GM18499 (cell line): ENCODE results near the gene YTHDC1.

Experiments
- ATAC-seq: cut with Tn5 transposase; IDR thresholded peaks from one replicate; pipeline ENCODE4 v1.9.1; 2021; ENCODE audit warnings: moderate number of reproducible peaks; ENCODE audit not compliant: insufficient read depth, unreplicated experiment

YTHDC1 gene

GRCh38 chr4:68360231-68360968 lies 10.5 kb upstream of the YTHDC1 start:
- no peak for ATAC-seq

DNA sequence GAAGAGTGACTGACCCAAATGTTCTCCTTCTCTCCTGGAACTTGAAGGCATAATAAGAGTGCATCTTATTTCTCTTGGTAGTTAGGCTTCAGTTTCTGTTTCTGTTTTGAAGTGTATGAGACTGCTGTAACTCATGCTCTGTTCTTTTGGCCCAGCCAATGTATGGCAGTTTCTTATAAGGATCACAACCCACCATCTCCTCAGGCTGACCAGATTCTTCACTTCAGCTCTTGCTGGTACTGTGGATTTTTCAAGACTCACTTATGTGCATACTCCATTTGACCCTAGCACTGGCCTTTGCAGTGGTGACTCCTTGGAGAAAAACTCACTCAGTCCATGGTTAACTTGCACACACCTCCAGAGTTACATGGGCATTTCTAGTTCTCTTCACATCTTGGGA lies 9.6 kb upstream of the YTHDC1 start:
- ATAC-seq: peak; percentile 88

DNA sequence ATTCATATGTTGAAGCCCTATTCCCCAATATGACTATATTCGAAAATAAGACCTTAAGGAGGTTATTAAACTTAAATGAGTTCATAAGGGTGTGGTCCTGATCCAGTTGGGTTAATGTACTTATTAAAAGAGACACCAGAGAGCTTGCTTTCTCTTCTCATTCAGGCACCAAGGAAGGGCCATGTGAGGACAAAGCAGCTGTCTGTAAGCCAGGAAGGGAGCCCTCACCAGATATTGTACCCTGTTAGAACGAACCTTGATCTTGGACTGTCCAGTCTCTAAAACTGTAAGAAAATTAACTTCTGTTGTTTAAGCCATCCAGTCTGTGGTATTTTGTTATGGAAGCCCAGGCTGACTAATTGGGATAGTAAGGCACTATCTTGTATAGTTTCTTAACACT lies 9.1 kb upstream of the YTHDC1 start:
- ATAC-seq: no peak

DNA sequence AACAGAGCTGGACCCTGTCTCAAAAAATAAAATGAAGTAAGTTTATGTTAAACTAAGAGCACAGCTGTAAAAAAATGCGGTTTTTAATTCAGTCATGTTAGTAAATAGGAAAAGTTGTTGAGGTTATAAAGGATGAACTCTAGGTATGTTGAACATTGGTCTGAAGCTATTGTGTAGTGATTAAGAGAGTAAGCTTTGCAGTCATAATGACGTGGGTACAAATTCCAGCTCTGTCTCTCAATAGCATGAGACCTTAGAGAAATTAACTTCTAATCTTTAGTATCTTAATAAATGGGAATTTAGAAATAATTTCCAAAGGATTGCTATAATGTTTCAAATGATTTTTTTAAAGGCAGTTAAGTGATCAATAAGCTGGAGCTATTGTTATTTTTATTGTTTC lies 2.9 kb upstream of the YTHDC1 start:
- ATAC-seq: no peak

DNA sequence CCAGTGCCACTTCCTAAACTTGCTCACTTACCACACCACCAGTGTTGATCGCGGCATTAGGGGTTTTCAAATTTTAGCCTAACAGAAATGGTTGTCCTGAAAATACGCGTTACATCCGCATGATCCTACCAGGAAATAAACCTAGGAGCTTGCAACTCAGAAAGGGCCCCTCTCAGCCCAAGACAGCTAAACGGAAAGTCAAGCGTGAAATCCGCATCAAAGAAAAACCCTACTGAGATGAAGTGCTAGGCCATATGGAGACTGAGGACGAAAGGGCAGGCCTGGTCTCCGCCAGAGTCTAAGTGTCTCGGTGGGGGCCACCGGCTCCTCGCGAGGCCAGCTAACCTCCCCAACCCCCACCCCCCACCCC lies 626 bp downstream of the YTHDC1 start:
- ATAC-seq: no peak

- no peak for ATAC-seq
These were observed 1.3 kb downstream of the YTHDC1 start for GRCh38 chr4:68348577-68348976.

GRCh38 chr4:68347845-68348244 lies 2.0 kb downstream of the YTHDC1 start:
- ATAC-seq: no peak

DNA sequence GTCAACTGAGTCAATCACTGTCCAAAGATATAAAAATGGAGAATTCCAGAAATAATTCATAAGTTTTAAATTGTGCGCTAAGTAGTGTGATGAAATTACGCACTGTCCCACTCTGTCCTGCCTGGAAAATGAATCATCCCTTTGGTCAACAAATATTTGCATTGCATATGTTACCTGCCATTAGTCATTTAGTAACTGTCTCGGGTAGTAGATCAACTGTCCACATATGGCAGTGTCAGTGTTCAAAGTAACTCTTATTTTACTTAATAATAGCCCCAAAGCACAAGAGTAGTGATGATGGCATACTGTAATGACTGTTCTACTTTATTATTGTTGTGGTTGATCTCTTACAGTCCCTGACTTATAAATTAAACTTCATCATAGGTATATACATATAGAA lies 3.4 kb downstream of the YTHDC1 start:
- ATAC-seq: no peak

- no peak for ATAC-seq
These were observed 5.1 kb downstream of the YTHDC1 start for GRCh38 chr4:68344785-68345184.

GRCh38 chr4:68344049-68344448 lies 5.8 kb downstream of the YTHDC1 start:
- no peak for ATAC-seq

GRCh38 chr4:68342134-68342533 lies 7.8 kb downstream of the YTHDC1 start:
- ATAC-seq: no peak

DNA sequence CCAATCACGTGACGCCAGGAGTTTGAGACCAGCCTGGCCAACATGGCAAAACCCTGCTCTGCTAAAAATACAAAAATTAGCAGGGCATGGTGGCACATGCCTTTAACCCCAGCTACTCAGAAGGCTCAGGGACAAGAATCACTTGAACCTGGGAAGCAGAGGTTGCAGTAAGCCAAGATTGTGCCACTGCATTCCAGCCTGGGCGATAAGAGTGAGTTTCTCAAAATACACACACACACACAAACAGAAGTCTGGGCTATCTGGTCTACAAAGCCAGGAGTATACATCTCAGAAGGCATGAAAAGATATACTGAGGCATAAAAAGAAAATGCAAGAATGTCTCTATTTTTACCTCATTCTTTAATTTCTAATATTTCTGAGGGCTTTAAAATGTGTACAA lies 11.3 kb downstream of the YTHDC1 start:
- no peak for ATAC-seq

- no peak for ATAC-seq
These were observed 12.4 kb downstream of the YTHDC1 start for GRCh38 chr4:68337522-68337921.

- no peak for ATAC-seq
These were observed 12.9 kb downstream of the YTHDC1 start for GRCh38 chr4:68337004-68337403.

DNA sequence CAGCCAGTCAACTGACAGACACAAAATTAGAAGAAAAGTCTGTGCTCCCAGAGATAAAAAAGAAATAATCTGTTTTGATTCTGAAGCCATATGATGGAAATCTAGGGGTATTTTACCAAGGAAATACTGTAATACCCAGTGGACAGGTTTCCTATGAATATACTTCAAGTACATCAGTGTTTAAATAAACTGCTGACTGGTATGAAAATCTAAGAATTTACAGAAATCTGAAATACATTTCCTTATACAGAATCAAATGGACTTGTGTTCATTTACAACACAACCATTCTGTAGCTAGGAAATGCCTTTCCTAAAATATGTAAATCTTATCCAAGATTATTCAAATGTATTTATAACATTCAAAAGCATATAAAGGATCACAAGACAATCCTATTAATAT lies 13.4 kb downstream of the YTHDC1 start:
- ATAC-seq: no peak

- ATAC-seq: no peak
These were observed 23.7 kb downstream of the YTHDC1 start for GRCh38 chr4:68326141-68326540.

- ATAC-seq: no peak
These were observed 25.2 kb downstream of the YTHDC1 start for GRCh38 chr4:68324519-68325262.

DNA sequence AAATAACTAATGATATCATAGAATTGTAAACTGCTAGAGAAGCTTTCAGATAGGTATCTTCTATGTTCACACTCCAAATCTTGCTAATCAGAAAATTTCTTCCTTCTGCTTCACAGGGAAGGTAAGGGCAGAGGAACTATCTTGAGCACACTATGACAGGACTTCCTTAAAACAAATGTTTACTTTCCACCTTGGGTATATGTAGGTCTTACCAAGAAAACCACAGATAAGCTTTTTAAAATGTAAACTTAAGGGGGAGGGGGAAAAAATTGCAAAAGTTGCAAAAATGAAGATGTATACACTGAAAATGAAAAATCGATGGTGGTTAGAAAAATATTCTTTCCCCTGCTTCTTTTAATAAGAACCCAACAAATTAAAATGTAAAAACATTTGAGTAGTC lies 30.9 kb downstream of the YTHDC1 start:
- no peak for ATAC-seq

- no peak for ATAC-seq
These were observed 33.5 kb downstream of the YTHDC1 start for GRCh38 chr4:68316193-68316969.

DNA sequence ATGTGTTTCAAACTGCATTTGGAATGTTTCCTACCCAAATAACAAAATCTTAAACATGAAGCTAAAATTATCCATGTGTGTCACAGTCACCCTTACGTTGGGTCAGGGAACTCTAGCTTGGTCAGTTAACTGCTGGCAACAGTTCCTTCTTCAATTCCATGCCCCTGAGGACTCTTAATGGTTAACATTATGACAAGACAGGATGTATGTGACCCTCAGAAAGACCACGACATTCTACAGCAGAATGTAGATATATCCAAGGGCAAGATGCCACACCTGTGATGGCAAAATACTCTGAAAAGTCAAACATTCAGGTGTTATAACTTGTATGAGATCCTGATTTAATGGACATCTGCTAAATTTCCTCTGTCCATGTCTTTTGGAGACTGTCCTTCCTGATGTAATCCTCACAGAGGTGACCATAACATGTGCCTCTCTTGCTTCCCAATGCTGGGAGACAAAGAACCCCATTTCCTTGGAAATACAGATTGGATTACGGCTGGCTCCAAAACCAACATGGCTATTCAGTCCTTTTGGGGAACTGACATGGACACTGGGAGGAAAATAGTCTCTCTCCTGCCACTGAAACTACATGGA lies 39.1 kb downstream of the YTHDC1 start:
- ATAC-seq: no peak

DNA sequence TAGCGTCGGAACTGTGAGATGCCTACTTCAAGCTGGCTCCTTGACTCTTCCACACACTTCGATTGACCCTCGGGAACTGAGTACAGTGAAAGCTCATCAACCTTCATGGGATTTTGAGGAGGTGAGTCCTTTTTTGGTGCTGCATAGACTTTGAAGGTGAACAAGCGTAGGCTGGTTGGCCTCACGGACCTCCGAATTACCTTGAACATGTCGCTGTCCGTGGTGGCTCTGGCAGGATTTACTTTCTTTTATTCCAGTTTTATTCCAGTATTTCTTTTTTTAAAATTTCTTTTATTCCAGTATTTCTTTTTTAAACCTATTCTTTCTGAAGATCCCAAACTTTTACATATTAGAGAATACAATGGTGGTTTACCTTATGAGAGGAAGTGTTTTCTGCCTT lies 45.2 kb downstream of the YTHDC1 start:
- ATAC-seq: no peak
